Activated T-cell treated with anti-CD3 and anti-CD28 coated beads, Interleukin-2, amount 50 U/mL, for 4 hours (primary cell): Measurements from ENCODE around the gene ARHGAP15. TPM values are rescaled to one million over a fixed set of nuclear protein-coding genes. Genes with fewer than 3 reads are reported as not detected.

Source experiments
- ATAC-seq, 2 donors: fragments of 200-7000 bp; cut with Tn5 transposase; one replicate each; pipeline ENCODE4 v1.10.0; 2021
- DNase-seq: peaks from one replicate; pipeline ENCODE4 v3.0.0-alpha.2; 2020
- H3K27me3 Mint-ChIP-seq: one replicate; pipeline ENCODE4 v1.8.0; 2021; ENCODE audit warnings: low read depth, mixed read lengths
- H3K36me3 Mint-ChIP-seq: one replicate; pipeline ENCODE4 v1.8.0; 2022; ENCODE audit warnings: mixed read lengths; ENCODE audit not compliant: insufficient read depth
- H3K4me1 Mint-ChIP-seq: one replicate; pipeline ENCODE4 v1.8.0; 2021; ENCODE audit warnings: low read depth, mixed read lengths
- H3K4me3 Mint-ChIP-seq: one replicate; pipeline ENCODE4 v1.8.0; 2021; ENCODE audit warnings: mild to moderate bottlenecking, moderate library complexity, mixed read lengths
- H3K9me3 Mint-ChIP-seq: one replicate; pipeline ENCODE4 v1.8.0; 2021; ENCODE audit warnings: mixed read lengths
- total RNA-seq, 3 donors: library from RNA; stranded (reverse); gene quantifications; one replicate each; pipeline ENCODE4 v1.2.1, GENCODE V29; 2021

The ARHGAP15 gene
- total RNA-seq, 3 donors from 2014 or later: 16.3 to 26.5 (median 25.6) TPM

DNA sequence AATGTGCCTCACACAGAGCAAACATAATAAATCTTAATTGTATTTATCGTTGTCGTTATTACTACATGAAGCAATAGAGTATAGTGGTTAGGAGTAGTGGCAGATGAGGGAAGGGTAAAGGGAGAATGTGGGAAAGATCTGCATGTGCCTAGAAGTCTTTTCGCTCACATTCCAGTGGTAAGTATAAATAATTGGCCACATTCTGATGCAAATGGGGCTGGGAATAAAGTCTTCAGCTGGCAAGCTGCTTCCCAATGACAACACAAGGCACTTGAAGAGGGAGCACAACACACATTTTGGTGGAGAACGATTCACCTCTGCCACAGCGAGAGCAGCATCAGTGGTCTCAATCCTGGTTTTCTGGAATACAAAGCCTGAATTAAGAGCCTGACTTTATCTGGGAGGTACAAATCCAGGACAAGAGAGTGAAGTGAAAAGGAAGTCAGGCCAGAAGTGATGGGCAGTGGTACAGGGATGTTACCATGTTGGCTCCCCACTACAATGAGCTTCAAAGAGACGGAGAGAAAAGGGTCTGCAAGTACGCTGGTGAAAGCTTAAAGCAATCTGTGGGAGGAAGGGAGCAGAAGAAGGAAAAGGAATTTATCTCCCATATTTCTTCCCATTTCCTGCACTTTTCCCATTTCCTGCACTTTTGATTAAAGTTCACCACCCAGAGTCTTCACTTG is 112.3 kb downstream of the ARHGAP15 start:
- no peak overlapping the region for H3K4me3 Mint-ChIP-seq
- no peak for ATAC-seq
- peaks cover 20% of the 10 kb centered on the region for H3K4me1 Mint-ChIP-seq
- peaks cover 24% of the 10 kb centered on the region for H3K36me3 Mint-ChIP-seq
- DNase-seq: no peak
- no peaks in the 10 kb centered on the region for H3K27me3 Mint-ChIP-seq
- H3K9me3 Mint-ChIP-seq: peaks cover 3% of the 10 kb centered on the region

DNA sequence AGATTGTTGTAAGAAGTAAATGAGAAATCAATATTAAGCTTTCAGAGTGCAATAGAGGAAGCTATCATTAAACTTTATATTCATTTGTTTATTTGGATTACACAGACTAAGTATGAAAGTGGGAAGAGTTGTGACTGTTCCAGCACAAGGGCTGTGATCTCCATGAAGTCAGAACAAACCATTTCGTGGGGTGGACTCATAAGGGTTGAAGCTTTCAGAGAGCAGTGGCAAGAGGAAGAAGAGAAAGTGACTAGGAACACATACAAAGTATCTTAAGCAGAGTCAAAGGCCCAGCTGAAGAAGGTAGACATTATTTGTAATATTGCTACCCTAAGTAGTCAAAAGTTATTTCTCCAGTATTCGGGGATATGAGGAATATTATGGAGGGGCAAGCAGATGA is 117.0 kb downstream of the ARHGAP15 start:
- DNase-seq (no peak), ATAC-seq (peak; percentile 54 to 63)
- H3K36me3 Mint-ChIP-seq: peaks cover 20% of the 10 kb centered on the region
- no peaks in the 10 kb centered on the region for H3K27me3 Mint-ChIP-seq
- no peaks in the 10 kb centered on the region for H3K9me3 Mint-ChIP-seq
- H3K4me1 Mint-ChIP-seq: peaks cover 11% of the 10 kb centered on the region
- no peak overlapping the region for H3K4me3 Mint-ChIP-seq

DNA sequence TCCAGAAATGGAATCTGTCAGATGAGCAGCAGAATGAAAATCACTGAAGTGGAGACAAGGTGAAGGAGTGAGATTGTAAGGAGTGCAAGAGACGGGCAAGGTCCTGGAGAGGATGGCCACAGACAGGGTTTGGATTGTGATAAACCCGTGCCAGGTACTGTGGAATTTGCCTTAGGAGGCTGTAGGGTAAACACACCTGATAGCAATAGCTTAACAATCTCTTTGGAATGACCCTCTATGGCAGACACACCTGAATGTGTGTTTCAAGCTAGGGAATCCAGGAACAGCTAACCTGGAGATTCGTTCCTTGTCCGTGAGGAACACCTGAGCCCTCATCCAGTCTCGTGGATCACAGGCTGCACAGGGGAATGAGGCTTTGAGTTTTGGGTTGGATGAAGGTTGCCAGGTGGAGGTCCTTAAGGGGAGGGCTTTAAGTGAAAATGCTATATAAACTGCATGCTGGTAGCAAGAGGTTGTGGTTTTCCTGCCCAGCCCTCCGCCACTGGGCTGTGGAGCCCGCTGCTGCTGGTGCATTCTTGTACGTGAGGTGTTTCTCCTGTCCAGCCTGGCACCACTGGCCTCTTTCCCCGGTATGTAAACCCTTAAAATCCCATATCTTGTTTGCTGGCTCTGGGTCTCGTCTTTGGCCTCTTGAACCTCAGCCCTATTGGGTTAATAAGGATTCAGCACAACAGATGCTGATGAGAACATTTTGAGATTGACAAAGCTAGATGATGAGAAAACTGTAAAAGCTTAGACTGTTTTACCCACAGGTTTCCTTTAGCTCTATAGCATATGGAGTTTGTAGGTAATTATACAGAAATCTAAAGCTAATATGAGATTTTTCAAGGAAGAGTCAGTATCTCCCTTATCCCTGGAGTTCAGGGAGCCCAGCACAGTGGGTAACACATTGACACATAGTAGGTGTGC is 117.9 kb downstream of the ARHGAP15 start:
- DNase-seq (peak; percentile 16), ATAC-seq (peak; percentile 59 to 67)
- no peaks in the 10 kb centered on the region for H3K9me3 Mint-ChIP-seq
- peaks cover 16% of the 10 kb centered on the region for H3K36me3 Mint-ChIP-seq
- no peak overlapping the region for H3K4me3 Mint-ChIP-seq
- no peaks in the 10 kb centered on the region for H3K27me3 Mint-ChIP-seq
- H3K4me1 Mint-ChIP-seq: peaks cover 15% of the 10 kb centered on the region

DNA sequence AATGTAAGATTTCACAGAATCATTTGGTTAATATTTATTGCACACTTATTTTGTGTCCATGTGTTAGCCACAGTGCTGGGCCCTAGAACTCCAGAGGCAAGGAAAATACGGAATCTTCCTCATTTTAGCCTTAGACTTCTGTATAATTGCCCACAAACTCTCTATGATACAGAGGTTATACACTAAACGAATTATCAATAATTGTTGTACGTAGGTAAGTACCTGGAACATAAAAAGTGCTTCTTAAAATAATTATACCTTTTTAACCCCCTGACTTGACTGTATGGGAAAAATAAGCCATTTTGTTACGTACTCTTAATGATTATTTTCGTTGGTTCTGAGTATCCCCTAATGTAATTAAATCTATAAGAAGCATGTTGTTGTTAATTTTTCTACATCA is 119.4 kb downstream of the ARHGAP15 start:
- peak overlapping the region; percentile 51 for H3K4me3 Mint-ChIP-seq
- H3K27me3 Mint-ChIP-seq: no peaks in the 10 kb centered on the region
- ATAC-seq: no peak
- peaks cover 23% of the 10 kb centered on the region for H3K4me1 Mint-ChIP-seq
- DNase-seq: no peak
- peaks cover 5% of the 10 kb centered on the region for H3K9me3 Mint-ChIP-seq
- peaks cover 19% of the 10 kb centered on the region for H3K36me3 Mint-ChIP-seq

DNA sequence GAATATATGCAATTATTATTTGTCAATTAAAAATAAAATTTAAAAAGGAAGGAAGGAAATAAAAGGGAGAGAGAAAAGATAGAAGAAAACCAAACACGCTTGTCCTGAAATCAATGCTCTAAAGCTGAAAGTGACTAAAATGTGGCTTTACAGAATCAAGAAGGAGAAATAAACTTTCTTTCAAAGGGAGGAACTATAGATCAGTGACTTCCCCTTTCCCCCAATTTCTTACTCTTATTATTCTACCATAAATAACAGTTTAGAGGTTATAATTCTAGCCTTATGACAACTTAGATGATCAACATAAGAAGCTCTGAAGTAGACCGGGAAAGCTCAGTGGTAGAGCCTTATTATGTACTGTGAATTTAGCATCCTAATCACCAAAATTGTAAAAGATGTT is 122.5 kb downstream of the ARHGAP15 start:
- H3K27me3 Mint-ChIP-seq: no peaks in the 10 kb centered on the region
- ATAC-seq: no peak

DNA sequence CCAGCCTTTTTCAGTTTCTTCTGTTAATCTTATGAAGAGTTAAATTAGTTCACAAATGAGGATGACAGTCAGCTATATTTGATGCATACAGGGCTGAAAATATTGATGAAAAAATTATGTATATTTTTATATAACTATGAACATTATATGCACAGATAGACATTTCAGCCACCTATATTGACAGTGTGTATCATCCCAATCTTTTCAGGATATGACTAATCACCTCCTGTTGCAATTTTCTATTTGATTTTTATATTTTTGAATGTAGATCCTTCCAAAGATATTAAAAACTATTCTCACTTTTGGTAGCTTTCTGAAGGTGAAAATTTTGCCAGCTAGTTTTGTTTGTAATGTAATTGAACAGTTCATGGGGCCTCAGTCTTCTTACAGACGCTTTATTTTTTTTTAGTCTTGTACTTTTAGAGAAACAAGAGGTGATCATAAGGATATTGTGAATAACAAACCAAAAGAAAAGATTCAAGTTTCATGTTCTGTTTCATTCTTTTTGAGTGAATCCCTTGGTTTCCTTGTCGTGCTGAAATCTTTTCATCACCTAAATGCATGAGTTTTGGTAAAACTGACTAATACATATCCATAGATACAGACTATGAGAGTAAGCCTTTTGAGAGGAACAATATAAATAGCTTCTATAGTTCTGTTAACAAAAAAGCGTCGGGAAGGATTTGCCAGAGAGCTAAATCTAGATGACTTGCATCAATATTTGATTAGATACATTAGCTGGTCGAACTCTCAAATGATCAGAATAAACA is 123.1 kb downstream of the ARHGAP15 start:
- H3K27me3 Mint-ChIP-seq: no peaks in the 10 kb centered on the region
- H3K36me3 Mint-ChIP-seq: peaks cover 19% of the 10 kb centered on the region

More for the DNA sequence above, 122.5 kb downstream of the ARHGAP15 start:
- Mint-ChIP-seq H3K36me3 (peaks cover 19% of the 10 kb centered on the region), H3K9me3 (peaks cover 5% of the 10 kb centered on the region), H3K4me1 (peaks cover 48% of the 10 kb centered on the region), H3K4me3 (no peak overlapping the region)
- no peak for DNase-seq

DNA sequence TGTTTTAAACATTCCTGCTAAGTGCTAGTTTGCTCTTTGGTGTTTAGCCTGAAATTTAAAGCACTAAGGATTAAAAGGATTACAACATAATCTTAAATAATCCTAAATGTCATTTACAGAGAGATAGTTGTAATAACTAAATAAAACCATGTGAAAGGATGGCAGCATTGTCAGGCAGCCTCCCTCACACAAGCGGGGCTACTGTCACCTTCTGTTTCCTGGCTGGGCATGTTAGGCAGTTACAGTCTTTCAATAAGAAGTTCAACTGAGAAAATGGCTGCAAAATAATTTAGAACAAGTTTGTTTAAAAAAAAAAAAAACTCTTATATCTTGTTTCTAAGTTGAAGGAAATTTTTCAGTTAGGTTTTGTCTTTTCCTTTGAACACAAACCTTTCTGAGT is 124.9 kb downstream of the ARHGAP15 start:
- Mint-ChIP-seq H3K27me3 (no peaks in the 10 kb centered on the region), H3K36me3 (peaks cover 15% of the 10 kb centered on the region), H3K4me1 (peaks cover 69% of the 10 kb centered on the region), H3K4me3 (peak overlapping the region; percentile 21), H3K9me3 (peaks cover 5% of the 10 kb centered on the region)
- peak; percentile 15 for DNase-seq
- no peak for ATAC-seq

More for the DNA sequence above, 123.1 kb downstream of the ARHGAP15 start:
- DNase-seq: no peak
- ATAC-seq: peak; percentile 56 to 65
- H3K4me1 Mint-ChIP-seq: peaks cover 53% of the 10 kb centered on the region
- H3K4me3 Mint-ChIP-seq: peak overlapping the region; percentile 61
- peaks cover 5% of the 10 kb centered on the region for H3K9me3 Mint-ChIP-seq

DNA sequence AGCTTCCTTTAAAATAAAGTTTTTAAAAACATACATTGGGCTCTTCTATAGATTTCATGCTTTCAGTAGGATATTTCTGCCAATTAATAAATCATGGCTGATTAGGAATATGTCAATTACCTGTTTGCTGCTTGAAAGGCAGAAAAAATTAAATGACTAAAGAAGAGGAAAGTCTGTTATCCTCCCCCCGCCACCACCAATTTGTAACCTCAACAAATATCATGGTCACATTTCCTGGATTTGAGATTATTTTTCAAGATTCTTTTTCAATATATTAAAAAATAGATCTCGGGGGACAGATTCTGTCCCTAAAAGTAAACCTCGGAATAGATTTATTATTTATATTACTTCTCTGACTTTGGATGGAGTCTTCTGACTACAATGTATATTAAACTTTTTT is 125.9 kb downstream of the ARHGAP15 start:
- DNase-seq (no peak), ATAC-seq (no peak)
- H3K4me1 Mint-ChIP-seq: peaks cover 75% of the 10 kb centered on the region
- H3K4me3 Mint-ChIP-seq: no peak overlapping the region
- peaks cover 15% of the 10 kb centered on the region for H3K36me3 Mint-ChIP-seq
- no peaks in the 10 kb centered on the region for H3K27me3 Mint-ChIP-seq
- H3K9me3 Mint-ChIP-seq: peaks cover 5% of the 10 kb centered on the region

DNA sequence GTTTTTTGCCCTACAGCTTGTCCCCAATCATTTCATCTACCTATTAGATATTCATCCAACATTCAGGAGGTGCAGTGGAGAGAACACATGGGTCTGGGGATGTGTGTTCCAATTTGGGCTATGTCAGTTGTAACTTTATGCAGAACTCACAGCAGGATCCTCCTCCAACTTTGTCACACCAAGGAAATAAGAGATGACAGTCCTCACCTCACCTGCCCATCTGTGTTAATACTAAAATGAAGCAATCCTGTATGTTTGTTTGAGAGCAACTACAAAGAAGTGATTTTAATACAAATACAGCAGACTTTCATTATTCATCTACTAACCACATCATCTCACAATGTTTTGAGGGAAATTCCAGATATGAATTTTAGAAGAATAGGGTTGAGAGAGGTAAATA is 126.7 kb downstream of the ARHGAP15 start:
- peak; percentile 57 to 66 for ATAC-seq
- no peak for DNase-seq
- H3K36me3 Mint-ChIP-seq: peaks cover 8% of the 10 kb centered on the region

DNA sequence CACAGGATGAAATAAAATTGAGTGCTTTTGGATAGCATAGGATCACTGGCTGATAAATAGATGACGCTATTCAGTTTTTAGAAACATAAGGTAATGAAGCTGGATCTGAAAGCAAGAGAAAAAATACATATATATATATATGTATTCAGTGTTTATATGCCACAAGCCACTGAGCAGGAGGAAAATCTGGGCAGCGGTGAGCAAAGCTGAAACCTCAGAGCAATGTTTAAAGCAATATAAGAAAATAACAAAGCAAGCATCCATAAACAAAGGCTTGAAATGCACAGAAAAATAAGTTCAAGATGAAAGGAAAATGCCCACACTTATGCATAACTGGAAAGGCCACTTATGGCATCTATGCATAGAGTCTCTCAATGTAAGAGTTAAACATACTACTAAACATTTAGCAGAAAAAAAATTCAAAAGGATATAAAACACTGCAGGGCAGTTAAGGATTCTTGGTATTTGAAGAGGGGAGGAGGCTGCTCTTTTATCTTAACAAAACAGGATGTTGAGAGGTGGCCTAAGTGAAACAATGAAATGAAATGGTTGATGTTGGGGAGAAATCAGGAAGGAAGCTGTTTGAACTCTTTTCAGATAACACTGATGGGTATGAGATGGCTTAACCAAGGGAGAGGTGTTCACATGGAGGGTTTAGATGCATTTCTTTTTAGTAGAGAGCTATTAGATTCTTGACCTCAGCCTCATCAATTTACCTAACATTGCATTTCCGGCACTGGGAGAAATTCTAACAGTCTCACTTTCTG is 129.1 kb downstream of the ARHGAP15 start:
- DNase-seq (no peak), ATAC-seq (no peak)
- H3K9me3 Mint-ChIP-seq: peaks cover 3% of the 10 kb centered on the region
- peak overlapping the region; percentile 71 for H3K4me3 Mint-ChIP-seq
- H3K36me3 Mint-ChIP-seq: peaks cover 4% of the 10 kb centered on the region
- H3K4me1 Mint-ChIP-seq: peaks cover 80% of the 10 kb centered on the region
- no peaks in the 10 kb centered on the region for H3K27me3 Mint-ChIP-seq

More for the DNA sequence above, 126.7 kb downstream of the ARHGAP15 start:
- peaks cover 5% of the 10 kb centered on the region for H3K9me3 Mint-ChIP-seq
- peaks cover 73% of the 10 kb centered on the region for H3K4me1 Mint-ChIP-seq
- H3K27me3 Mint-ChIP-seq: no peaks in the 10 kb centered on the region
- peak overlapping the region; percentile 71 for H3K4me3 Mint-ChIP-seq

DNA sequence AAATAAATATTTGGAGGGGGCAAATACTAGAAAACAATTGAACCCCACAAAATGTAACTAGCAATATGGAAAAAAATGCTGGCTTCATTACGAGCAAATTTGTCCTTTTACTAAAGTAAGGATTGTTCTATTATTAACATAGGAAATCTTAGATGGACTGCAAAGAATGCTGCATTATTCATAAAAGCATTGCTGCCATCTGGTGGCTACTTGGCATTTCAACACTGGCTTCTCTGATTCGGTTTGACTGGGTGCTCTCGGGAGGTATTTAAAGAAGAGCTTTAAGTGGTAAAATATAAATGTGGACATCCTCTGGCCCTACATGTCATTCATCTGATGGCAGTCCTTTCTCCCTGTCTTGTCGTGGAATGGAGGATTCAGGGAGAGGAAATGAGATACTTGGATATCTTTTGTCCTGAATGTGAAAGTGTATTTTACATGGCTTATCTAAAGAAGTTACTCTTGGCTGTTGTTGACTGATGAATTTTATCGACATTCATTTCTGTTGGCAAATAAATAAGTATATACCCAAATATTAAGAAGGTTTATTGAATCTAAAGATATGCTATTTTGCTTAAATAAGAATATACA is 130.2 kb downstream of the ARHGAP15 start:
- Mint-ChIP-seq H3K4me3 (peak overlapping the region; percentile 71), H3K4me1 (peaks cover 77% of the 10 kb centered on the region)
- peak in 1 of 2 donors; percentile 40 for ATAC-seq

DNA sequence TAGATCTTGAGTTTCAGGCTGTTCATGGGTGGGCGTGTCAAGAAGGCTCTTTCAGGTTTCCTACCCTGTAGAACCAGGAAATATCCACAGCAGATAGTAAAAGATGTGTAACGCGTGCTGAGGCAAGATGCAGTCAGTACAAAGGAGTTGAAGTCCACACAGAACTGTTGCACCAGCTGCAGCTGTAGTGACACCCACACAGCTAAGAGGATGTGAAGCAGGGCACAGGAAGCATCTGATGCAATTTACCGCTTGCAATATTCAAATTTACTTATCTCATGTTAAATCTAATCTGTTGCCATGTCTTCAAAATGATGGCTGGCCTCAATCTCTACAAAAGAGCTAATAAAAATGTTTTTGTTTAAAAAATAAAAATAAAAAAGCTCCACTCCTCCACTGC is 132.8 kb downstream of the ARHGAP15 start:
- peak overlapping the region; percentile 62 for H3K4me3 Mint-ChIP-seq
- peak; percentile 50 to 64 for ATAC-seq
- peaks cover 60% of the 10 kb centered on the region for H3K4me1 Mint-ChIP-seq
- peaks cover 7% of the 10 kb centered on the region for H3K36me3 Mint-ChIP-seq
- H3K9me3 Mint-ChIP-seq: peaks cover 6% of the 10 kb centered on the region
- peak; percentile 24 for DNase-seq
- H3K27me3 Mint-ChIP-seq: no peaks in the 10 kb centered on the region

More for the DNA sequence above, 130.2 kb downstream of the ARHGAP15 start:
- Mint-ChIP-seq H3K9me3 (peaks cover 3% of the 10 kb centered on the region), H3K36me3 (peaks cover 4% of the 10 kb centered on the region), H3K27me3 (no peaks in the 10 kb centered on the region)
- DNase-seq: peak; percentile 64

DNA sequence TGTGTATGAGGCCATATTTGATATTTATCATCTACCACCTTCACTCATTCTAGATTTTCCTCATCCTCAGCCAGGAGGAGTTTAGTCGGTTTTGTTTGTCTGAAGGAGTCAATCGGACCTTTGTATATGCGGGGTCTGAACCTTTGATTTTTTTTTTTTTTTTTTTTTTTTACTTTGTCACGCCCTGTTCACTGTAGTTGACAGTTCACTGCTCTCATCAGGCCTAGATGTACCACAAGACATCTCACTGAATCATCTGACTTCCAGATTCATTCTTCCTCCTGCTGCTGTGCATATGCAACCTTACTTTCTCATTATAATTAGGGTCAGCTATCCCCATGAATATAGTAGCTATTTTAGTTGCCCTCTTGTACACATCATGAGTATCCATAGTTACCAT is 133.2 kb downstream of the ARHGAP15 start:
- H3K27me3 Mint-ChIP-seq: no peaks in the 10 kb centered on the region
- H3K4me3 Mint-ChIP-seq: no peak overlapping the region
- H3K36me3 Mint-ChIP-seq: peaks cover 11% of the 10 kb centered on the region
- DNase-seq (no peak), ATAC-seq (peak; percentile 56 to 57)
- H3K9me3 Mint-ChIP-seq: peaks cover 10% of the 10 kb centered on the region
- H3K4me1 Mint-ChIP-seq: peaks cover 56% of the 10 kb centered on the region
